Endothelial cell of umbilical vein (primary cell): ENCODE measurements around the gene C1orf167.
"Not testable (repeated sequence)": the region's sequence is repeated elsewhere in the genome, so short reads cannot be mapped to it uniquely, and the experiment has no call there.

ENCODE experiments used
- EZH2 ChIP-seq: IDR thresholded peaks from 2 replicates; pipeline ENCODE4 v1.6.1; 2012; ENCODE audit warnings: borderline replicate concordance, low read depth, mild to moderate bottlenecking, moderate library complexity, low read length, inconsistent platforms; ENCODE audit not compliant: severe bottlenecking
- FOS ChIP-seq: IDR thresholded peaks from 2 replicates; pipeline ENCODE4 v1.6.1; 2011; ENCODE audit warnings: mild to moderate bottlenecking, low read length, moderate library complexity, borderline replicate concordance; ENCODE audit not compliant: insufficient read depth
- GATA2 ChIP-seq: IDR thresholded peaks from 2 replicates; pipeline ENCODE4 v1.7.0; 2011; ENCODE audit warnings: low read depth, mild to moderate bottlenecking, moderate library complexity, mixed read lengths, low read length; ENCODE audit not compliant: insufficient read length, insufficient read depth
- JUN ChIP-seq: IDR thresholded peaks from 2 replicates; pipeline ENCODE4 v1.6.1; 2011; ENCODE audit warnings: borderline replicate concordance, low read depth; ENCODE audit not compliant: insufficient read length, insufficient read depth
- POLR2A ChIP-seq: IDR thresholded peaks from 2 replicates; pipeline ENCODE4 v1.6.1; 2012; ENCODE audit warnings: low read depth, mild to moderate bottlenecking, control low read depth, low read length
- POLR2AphosphoS5 ChIP-seq: IDR thresholded peaks from 2 replicates; pipeline ENCODE4 v1.6.1; 2012; ENCODE audit warnings: low read depth, mild to moderate bottlenecking, control low read depth, low read length, moderate library complexity; ENCODE audit not compliant: insufficient read depth
- TF ChIP-seq, protein P1 (sequence below), 2 donors: IDR thresholded peaks; 1 replicate in 1 of 2; 2 replicates in 1 of 2; pipeline ENCODE4 v1.5.1; 2011; ENCODE audit warnings: low read length in 2 of 2, mild to moderate bottlenecking in 2 of 2, moderate library complexity in 2 of 2, control low read depth in 1 of 2, inconsistent platforms in 1 of 2, low read depth in 1 of 2; ENCODE audit not compliant: insufficient read depth in 1 of 2; ENCODE audit errors: extremely low read depth in 1 of 2
- TF ChIP-seq, protein P2 (sequence below): IDR thresholded peaks from 2 replicates; pipeline ENCODE4 v1.6.1; 2011; ENCODE audit not compliant: insufficient read depth, insufficient read length

DNA sequence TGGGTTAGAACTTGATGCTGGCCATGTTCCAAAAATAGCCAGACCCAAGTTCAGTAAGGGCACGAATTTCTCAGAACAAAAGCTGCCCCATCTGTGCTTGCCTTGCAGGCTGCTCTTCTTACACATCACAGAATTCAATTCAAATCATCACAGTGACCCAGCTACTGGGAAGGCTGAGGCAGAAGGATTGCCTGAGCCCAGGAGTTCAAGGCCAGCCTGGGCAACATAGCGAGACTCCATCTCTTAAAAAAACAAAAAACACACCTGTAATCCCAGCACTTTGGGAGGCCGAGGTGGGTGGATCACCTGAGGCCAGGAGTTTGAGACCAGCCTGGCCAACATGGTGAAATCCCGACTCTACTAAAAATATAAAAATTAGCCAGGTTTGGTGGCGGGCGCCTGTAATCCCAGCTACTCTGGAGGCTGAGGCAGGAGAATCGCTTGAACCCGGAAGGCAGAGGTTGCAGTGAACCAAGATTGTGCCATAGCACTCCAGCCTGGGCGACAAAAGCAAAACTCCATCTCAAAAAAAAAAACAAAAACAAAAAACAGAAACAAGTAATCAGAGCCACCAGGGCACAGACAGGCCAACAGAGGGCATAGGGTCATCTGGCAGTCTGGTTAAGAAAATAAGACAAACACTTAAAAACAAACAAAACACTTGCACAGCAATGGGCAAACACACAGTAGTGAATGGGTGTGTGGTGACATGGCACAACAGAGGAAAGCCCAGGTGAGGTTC lies 42.1 kb downstream of the C1orf167 start:
- TF ChIP-seq, protein P1, sequence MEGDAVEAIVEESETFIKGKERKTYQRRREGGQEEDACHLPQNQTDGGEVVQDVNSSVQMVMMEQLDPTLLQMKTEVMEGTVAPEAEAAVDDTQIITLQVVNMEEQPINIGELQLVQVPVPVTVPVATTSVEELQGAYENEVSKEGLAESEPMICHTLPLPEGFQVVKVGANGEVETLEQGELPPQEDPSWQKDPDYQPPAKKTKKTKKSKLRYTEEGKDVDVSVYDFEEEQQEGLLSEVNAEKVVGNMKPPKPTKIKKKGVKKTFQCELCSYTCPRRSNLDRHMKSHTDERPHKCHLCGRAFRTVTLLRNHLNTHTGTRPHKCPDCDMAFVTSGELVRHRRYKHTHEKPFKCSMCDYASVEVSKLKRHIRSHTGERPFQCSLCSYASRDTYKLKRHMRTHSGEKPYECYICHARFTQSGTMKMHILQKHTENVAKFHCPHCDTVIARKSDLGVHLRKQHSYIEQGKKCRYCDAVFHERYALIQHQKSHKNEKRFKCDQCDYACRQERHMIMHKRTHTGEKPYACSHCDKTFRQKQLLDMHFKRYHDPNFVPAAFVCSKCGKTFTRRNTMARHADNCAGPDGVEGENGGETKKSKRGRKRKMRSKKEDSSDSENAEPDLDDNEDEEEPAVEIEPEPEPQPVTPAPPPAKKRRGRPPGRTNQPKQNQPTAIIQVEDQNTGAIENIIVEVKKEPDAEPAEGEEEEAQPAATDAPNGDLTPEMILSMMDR (IDR thresholded peaks at IDR 0.05; ENCODE audit: extremely low read depth in 1 of 2, insufficient read depth in 1 of 2, low read depth in 1 of 2, low read length in 2 of 2): not testable (repeated sequence)
- not testable (repeated sequence) for TF ChIP-seq EZH2, POLR2A, FOS, GATA2, POLR2AphosphoS5, JUN
- TF ChIP-seq, protein P2, sequence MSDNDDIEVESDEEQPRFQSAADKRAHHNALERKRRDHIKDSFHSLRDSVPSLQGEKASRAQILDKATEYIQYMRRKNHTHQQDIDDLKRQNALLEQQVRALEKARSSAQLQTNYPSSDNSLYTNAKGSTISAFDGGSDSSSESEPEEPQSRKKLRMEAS: not testable (repeated sequence)
